ENCODE measurements around the gene FPR2. TPM values are rescaled to one million over a fixed set of nuclear protein-coding genes. Genes with fewer than 3 reads are reported as not detected.

Gene FPR2
- total RNA-seq, 4 donors from 2014 or later: not detected

DNA sequence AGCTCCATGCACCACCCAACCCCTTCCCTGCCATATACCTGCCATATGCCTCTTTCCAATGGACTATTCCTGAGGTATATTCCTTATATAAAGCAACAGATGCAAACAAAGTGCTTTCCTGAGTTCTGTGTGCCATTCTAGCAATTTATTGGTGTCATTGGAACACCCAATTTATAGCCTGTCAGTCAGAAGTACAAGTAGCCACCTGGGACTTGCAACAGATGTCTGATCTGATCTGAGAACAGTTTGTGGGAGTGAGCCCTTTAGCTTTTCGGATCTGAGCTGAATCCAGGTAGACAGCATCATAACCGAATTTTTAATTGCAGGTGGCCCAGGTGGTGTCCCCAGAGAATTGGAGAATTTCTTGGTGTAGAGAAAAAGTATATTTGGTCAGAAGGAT, 33.0 kb downstream of the FPR2 start:
- no peaks in the 10 kb centered on the region for H3K9me3 ChIP-seq
- H3K27me3 ChIP-seq: no peaks in the 10 kb centered on the region
- in situ Hi-C loops (cut with MboI; ENCODE audit: low pct_ligation_motif_present in 1 of 4, low pct_unique_long_range_greater_than_20kb in 1 of 4, low sequenced_read_pairs in 3 of 4) (loop anchor here in 1 of 4 donors (25.0 kb wide), 1 partner anchor 332 kb away; the partner anchor contains the start of gene SIGLEC8), intact Hi-C loops (cut with DNase I; ENCODE audit: low total_unique reads) (no loop called here)
- H3K36me3 ChIP-seq: no peaks in the 10 kb centered on the region
- no peak overlapping the region for H3K27ac ChIP-seq
- no peak overlapping the region for H3K4me3 ChIP-seq
- H3K4me1 ChIP-seq: no peaks in the 10 kb centered on the region
- TF ChIP-seq POLR2A (IDR thresholded peaks at IDR 0.05) (no peak), POLR2AphosphoS5 (IDR thresholded peaks at IDR 0.05) (no peak), CTCF (IDR thresholded peaks at IDR 0.05) (no peak), EP300 (IDR thresholded peaks at IDR 0.05; ENCODE audit: low read depth) (no peak)
- DNase-seq: no peak
- 82 to 100% methylated on average over 2 of the region's 2 CpGs for WGBS, 2 donors (ENCODE audit: low coverage in 1 of 2)

- WGBS, 2 donors (ENCODE audit: low coverage in 1 of 2): 50 to 59% methylated on average over 2 of the region's 2 CpGs
- no peak within 1 kb of the TSS for H3K4me3 ChIP-seq
- H3K27ac ChIP-seq: peak within 1 kb of the TSS in 2 of 4 donors; percentile 21 to 34
- intact Hi-C loops (cut with DNase I; ENCODE audit: low total_unique reads): no loop called here
- no peak for DNase-seq
- no peaks in the 10 kb centered on the region for H3K27me3 ChIP-seq
- peak in 2 of 3 donors; percentile 20 to 31 for TF ChIP-seq POLR2AphosphoS5 (IDR thresholded peaks at IDR 0.05)
- TF ChIP-seq EP300 (IDR thresholded peaks at IDR 0.05; ENCODE audit: low read depth): no peak
- in situ Hi-C loops (cut with MboI; ENCODE audit: low pct_ligation_motif_present in 1 of 4, low pct_unique_long_range_greater_than_20kb in 1 of 4, low sequenced_read_pairs in 3 of 4): loop anchor here in 1 of 4 donors (25.0 kb wide), 1 partner anchor 333 kb away; the partner anchor contains the start of gene SIGLEC8
- peaks cover 0 to 5% (median 0%) of the 10 kb centered on the region in 4 donors for H3K4me1 ChIP-seq
- H3K9me3 ChIP-seq: no peaks in the 10 kb centered on the region
- no peaks in the 10 kb centered on the region for H3K36me3 ChIP-seq
These were observed 34.0 kb downstream of the FPR2 start, which contains the start of gene FPR3 for GRCh38 chr19:51794885-51795490. FPR3 (plus strand) TSS chr19:51795157; CDS start chr19:51823749, 28,592 bp downstream.

GRCh38 chr19:51796195-51796679, 35.3 kb downstream of the FPR2 start:
- TF ChIP-seq CTCF (IDR thresholded peaks at IDR 0.05) (no peak), POLR2AphosphoS5 (IDR thresholded peaks at IDR 0.05) (peak in 2 of 3 donors; percentile 16 to 61), POLR2A (IDR thresholded peaks at IDR 0.05) (peak; percentile 39)
- Histone ChIP-seq H3K36me3 (no peaks in the 10 kb centered on the region), H3K9me3 (no peaks in the 10 kb centered on the region), H3K27ac (peak overlapping the region; percentile 13 to 34 (median 26)), H3K4me1 (peaks cover 0 to 5% (median 0%) of the 10 kb centered on the region in 4 donors), H3K4me3 (no peak overlapping the region), H3K27me3 (no peaks in the 10 kb centered on the region)
- DNase-seq: no peak
- intact Hi-C loops (cut with DNase I; ENCODE audit: low total_unique reads): no loop called here
- in situ Hi-C loops (cut with MboI; ENCODE audit: low pct_ligation_motif_present in 1 of 4, low pct_unique_long_range_greater_than_20kb in 1 of 4, low sequenced_read_pairs in 3 of 4): loop anchor here in 1 of 4 donors (25.0 kb wide), 1 partner anchor 334 kb away; the partner anchor contains the start of gene SIGLEC8
- 78 to 82% methylated on average over 8 of the region's 8 CpGs for WGBS, 2 donors (ENCODE audit: low coverage in 1 of 2)

DNA sequence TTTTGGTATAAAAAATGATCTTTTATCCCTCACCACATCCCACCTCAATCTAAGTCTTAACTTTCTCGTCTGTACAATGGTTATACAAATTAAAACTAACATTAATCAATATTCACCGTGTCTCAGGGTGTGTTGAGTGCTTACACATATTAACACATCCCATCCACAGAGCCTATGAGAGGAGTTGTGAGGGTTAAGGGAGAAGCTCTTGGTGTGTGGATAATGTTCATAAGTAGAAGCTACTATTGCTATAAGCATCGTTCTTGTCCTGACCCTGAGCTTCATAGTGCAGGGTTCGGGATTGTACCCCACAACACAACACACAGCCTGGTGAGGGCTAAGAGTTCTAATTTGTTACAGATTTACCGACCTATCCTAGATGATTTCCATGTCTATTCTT, 36.5 kb downstream of the FPR2 start:
- 62 to 65% methylated on average over 5 of the region's 5 CpGs for WGBS, 2 donors (ENCODE audit: low coverage in 1 of 2)
- no peaks in the 10 kb centered on the region for H3K27me3 ChIP-seq
- TF ChIP-seq POLR2AphosphoS5 (IDR thresholded peaks at IDR 0.05) (no peak), EP300 (IDR thresholded peaks at IDR 0.05; ENCODE audit: low read depth) (no peak), POLR2A (IDR thresholded peaks at IDR 0.05) (no peak), CTCF (IDR thresholded peaks at IDR 0.05) (no peak)
- peak overlapping the region in 3 of 4 donors; percentile 11 to 23 (median 13) for H3K27ac ChIP-seq
- H3K4me1 ChIP-seq: peaks cover 0 to 5% (median 0%) of the 10 kb centered on the region in 4 donors
- no peak overlapping the region for H3K4me3 ChIP-seq
- intact Hi-C loops (cut with DNase I; ENCODE audit: low total_unique reads) (no loop called here), in situ Hi-C loops (cut with MboI; ENCODE audit: low pct_ligation_motif_present in 1 of 4, low pct_unique_long_range_greater_than_20kb in 1 of 4, low sequenced_read_pairs in 3 of 4) (loop anchor here in 1 of 4 donors (25.0 kb wide), 1 partner anchor 335 kb away; the partner anchor contains the start of gene SIGLEC8)
- H3K36me3 ChIP-seq: no peaks in the 10 kb centered on the region
- H3K9me3 ChIP-seq: no peaks in the 10 kb centered on the region
- DNase-seq: no peak
